ENCODE results near the gene AGO3. TPM values are rescaled to one million over a fixed set of nuclear protein-coding genes. Genes with fewer than 3 reads are reported as not detected.

Gene AGO3
- total RNA-seq, 1 donor from 2014 or later: 33.9 TPM

DNA sequence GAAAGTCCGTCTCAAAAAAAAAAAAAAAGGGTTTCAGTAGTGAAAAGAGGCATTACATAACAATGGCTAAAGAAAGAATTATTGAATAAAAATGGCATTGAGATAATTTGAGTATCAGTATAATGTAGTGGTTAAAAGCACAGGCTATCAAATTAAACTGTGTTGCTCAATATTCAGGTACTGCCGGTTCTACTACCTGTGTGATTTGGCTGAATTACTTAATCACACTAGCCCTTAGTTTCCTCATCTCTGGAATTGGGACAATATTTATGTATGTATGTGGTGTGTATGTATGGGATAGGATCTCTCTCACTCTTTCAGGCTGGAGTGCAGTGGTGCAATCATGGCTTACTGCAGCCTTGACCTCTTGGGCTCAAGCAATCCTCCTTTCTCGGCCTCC lies 96.9 kb downstream of the AGO3 start:
- no peak overlapping the region for H3K4me3 ChIP-seq
- no peak overlapping the region for H3K27ac ChIP-seq
- no peaks in the 10 kb centered on the region for H3K4me1 ChIP-seq
- H3K36me3 ChIP-seq: peaks cover 37% of the 10 kb centered on the region
- intact Hi-C loops (cut with DNase I): no loop called here
- TF ChIP-seq, protein P1, sequence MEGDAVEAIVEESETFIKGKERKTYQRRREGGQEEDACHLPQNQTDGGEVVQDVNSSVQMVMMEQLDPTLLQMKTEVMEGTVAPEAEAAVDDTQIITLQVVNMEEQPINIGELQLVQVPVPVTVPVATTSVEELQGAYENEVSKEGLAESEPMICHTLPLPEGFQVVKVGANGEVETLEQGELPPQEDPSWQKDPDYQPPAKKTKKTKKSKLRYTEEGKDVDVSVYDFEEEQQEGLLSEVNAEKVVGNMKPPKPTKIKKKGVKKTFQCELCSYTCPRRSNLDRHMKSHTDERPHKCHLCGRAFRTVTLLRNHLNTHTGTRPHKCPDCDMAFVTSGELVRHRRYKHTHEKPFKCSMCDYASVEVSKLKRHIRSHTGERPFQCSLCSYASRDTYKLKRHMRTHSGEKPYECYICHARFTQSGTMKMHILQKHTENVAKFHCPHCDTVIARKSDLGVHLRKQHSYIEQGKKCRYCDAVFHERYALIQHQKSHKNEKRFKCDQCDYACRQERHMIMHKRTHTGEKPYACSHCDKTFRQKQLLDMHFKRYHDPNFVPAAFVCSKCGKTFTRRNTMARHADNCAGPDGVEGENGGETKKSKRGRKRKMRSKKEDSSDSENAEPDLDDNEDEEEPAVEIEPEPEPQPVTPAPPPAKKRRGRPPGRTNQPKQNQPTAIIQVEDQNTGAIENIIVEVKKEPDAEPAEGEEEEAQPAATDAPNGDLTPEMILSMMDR (IDR thresholded peaks at IDR 0.05): no peak
- H3K27me3 ChIP-seq (ENCODE audit: low read depth): no peaks in the 10 kb centered on the region
- ATAC-seq (no peak), DNase-seq (no peak)
- no peaks in the 10 kb centered on the region for H3K9me3 ChIP-seq

DNA sequence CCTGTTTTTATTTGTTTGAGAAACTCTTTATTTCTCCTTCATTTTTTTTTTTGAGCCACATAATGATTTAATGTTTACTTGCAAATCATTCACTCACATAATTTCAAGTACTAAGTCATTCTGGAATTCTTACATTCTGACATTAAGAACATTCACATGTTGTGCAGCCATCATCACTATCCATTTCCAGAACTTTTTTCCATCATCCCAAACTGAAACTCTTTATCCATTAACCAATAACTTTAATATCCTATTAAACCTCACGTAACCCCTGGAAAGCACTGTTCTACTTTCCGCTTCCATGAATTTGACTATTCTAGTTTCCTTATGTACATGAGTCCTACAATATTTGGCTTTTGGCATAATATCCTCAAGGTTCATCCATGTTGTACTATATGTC lies 100.5 kb downstream of the AGO3 start:
- no peak for DNase-seq
- Histone ChIP-seq H3K27ac (no peak overlapping the region), H3K4me1 (peaks cover 7% of the 10 kb centered on the region), H3K27me3 (ENCODE audit: low read depth) (no peaks in the 10 kb centered on the region), H3K9me3 (no peaks in the 10 kb centered on the region), H3K4me3 (no peak overlapping the region), H3K36me3 (peaks cover 51% of the 10 kb centered on the region)
- no peak for ATAC-seq
- intact Hi-C loops (cut with DNase I): no loop called here
- TF ChIP-seq, protein P1 (IDR thresholded peaks at IDR 0.05): no peak

DNA sequence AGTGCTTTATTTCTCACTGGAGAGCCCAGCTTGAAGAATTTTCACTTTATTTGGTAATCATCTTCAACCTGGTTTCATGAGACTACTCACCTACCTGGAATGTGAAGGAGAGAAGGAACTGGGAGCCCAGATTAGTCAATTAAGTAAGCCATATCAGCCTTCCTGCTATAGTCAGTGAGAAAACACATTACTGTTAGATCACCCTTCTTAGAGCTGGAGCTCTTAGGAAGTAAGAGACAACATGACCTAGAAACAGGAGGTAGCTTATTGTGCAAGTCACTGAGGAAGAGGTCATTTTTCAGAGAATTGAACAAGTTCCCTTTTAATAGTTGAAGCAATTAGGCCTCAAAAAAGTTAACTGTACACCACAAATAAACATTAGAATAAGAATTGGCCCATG lies 103.8 kb downstream of the AGO3 start:
- H3K9me3 ChIP-seq: no peaks in the 10 kb centered on the region
- ATAC-seq (peak; percentile 95 to 99), DNase-seq (no peak)
- peaks cover 7% of the 10 kb centered on the region for H3K4me1 ChIP-seq
- intact Hi-C loops (cut with DNase I): no loop called here
- peaks cover 50% of the 10 kb centered on the region for H3K36me3 ChIP-seq
- peak overlapping the region; percentile 61 for H3K27ac ChIP-seq
- H3K27me3 ChIP-seq (ENCODE audit: low read depth): no peaks in the 10 kb centered on the region
- no peak overlapping the region for H3K4me3 ChIP-seq
- TF ChIP-seq, protein P1 (IDR thresholded peaks at IDR 0.05): no peak

DNA sequence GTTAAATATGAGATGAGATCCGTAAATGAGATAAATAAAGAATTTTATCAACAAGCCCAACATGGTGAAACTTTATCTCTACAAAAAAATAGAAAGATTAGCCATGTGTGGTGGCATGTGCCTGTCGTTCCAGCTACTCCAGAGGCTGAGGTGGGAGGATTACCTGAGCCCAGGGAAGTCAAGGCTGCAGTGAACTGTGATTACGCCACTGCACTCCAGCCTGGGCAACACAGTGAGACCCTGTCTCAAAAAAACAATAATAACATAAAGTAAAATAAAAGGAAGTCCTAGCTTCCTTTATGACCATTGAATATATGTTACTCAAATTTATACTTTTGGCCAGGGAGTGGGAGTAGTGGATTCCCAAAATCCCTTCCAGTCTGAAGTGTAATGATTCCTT lies 104.2 kb downstream of the AGO3 start:
- no peak overlapping the region for H3K4me3 ChIP-seq
- H3K36me3 ChIP-seq: peaks cover 55% of the 10 kb centered on the region
- H3K4me1 ChIP-seq: peaks cover 7% of the 10 kb centered on the region
- TF ChIP-seq, protein P1 (IDR thresholded peaks at IDR 0.05): no peak
- H3K27ac ChIP-seq: peak overlapping the region; percentile 61
- intact Hi-C loops (cut with DNase I): no loop called here
- H3K9me3 ChIP-seq: no peaks in the 10 kb centered on the region
- DNase-seq: no peak
- no peaks in the 10 kb centered on the region for H3K27me3 ChIP-seq (ENCODE audit: low read depth)
- no peak for ATAC-seq

DNA sequence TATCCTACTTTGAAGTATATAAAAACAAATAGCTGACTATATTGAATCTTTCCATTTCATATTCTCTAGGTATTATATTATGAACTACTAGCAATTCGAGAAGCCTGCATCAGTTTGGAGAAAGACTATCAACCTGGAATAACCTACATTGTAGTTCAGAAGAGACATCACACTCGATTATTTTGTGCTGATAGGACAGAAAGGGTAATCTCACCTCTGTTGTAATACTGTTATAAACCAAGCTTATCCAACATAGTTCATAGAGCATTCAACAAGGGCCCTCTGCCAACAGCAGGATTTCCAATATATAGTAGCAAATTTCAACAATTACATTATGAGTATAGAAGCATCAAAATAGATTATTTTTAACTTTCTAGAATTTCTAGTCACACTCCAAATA lies 109.3 kb downstream of the AGO3 start:
- peaks cover 76% of the 10 kb centered on the region for H3K36me3 ChIP-seq

More for the DNA sequence above, 109.3 kb downstream of the AGO3 start:
- intact Hi-C loops (cut with DNase I): no loop called here
- TF ChIP-seq, protein P1 (IDR thresholded peaks at IDR 0.05): no peak
- Histone ChIP-seq H3K27ac (no peak overlapping the region), H3K27me3 (ENCODE audit: low read depth) (no peaks in the 10 kb centered on the region), H3K4me3 (no peak overlapping the region), H3K9me3 (no peaks in the 10 kb centered on the region), H3K4me1 (peaks cover 6% of the 10 kb centered on the region)
- ATAC-seq (no peak), DNase-seq (no peak)

Data from lower lobe of right lung (tissue), 2 donors.